ENCODE results near the gene CREB5.

The CREB5 gene

GRCh38 chr7:28802450-28802849 is 390.1 kb downstream of the CREB5 start:
- TF ChIP-seq, protein P1, sequence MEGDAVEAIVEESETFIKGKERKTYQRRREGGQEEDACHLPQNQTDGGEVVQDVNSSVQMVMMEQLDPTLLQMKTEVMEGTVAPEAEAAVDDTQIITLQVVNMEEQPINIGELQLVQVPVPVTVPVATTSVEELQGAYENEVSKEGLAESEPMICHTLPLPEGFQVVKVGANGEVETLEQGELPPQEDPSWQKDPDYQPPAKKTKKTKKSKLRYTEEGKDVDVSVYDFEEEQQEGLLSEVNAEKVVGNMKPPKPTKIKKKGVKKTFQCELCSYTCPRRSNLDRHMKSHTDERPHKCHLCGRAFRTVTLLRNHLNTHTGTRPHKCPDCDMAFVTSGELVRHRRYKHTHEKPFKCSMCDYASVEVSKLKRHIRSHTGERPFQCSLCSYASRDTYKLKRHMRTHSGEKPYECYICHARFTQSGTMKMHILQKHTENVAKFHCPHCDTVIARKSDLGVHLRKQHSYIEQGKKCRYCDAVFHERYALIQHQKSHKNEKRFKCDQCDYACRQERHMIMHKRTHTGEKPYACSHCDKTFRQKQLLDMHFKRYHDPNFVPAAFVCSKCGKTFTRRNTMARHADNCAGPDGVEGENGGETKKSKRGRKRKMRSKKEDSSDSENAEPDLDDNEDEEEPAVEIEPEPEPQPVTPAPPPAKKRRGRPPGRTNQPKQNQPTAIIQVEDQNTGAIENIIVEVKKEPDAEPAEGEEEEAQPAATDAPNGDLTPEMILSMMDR (IDR thresholded peaks at IDR 0.05; ENCODE audit: low read depth, low read length), result no peak
- DNase-seq (ENCODE audit: low read depth in 2 of 2), result peak in 1 of 2 donors; percentile 62

DNA sequence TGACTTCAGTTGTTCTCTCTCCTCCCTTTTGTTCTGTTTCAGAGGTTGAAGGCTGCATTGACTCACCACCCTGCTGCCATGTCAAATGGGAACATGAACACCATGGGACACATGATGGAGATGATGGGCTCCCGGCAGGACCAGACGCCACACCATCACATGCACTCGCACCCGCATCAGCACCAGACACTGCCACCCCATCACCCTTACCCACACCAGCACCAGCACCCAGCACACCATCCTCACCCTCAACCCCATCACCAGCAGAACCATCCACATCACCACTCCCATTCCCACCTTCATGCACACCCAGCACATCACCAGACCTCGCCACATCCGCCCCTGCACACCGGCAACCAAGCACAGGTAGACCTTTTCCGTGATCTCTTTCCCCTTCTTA is 391.8 kb downstream of the CREB5 start:
- no peak for DNase-seq (ENCODE audit: low read depth in 2 of 2)
- TF ChIP-seq, protein P1 (IDR thresholded peaks at IDR 0.05; ENCODE audit: low read depth, low read length), result no peak

More at GRCh38 chr7:28802450-28802849, 390.1 kb downstream of the CREB5 start:
- no peak overlapping the region for H3K4me3 ChIP-seq (replicated peaks in 1 of 2; ENCODE audit: low read depth in 2 of 2, low read length in 2 of 2)

GRCh38 chr7:28804990-28805389 is 392.7 kb downstream of the CREB5 start:
- TF ChIP-seq, protein P1 (IDR thresholded peaks at IDR 0.05; ENCODE audit: low read depth, low read length), result no peak
- DNase-seq (ENCODE audit: low read depth in 2 of 2), result peak; percentile 58 to 89

More for the DNA sequence above, 391.8 kb downstream of the CREB5 start:
- no peak overlapping the region for H3K4me3 ChIP-seq (replicated peaks in 1 of 2; ENCODE audit: low read depth in 2 of 2, low read length in 2 of 2)

DNA sequence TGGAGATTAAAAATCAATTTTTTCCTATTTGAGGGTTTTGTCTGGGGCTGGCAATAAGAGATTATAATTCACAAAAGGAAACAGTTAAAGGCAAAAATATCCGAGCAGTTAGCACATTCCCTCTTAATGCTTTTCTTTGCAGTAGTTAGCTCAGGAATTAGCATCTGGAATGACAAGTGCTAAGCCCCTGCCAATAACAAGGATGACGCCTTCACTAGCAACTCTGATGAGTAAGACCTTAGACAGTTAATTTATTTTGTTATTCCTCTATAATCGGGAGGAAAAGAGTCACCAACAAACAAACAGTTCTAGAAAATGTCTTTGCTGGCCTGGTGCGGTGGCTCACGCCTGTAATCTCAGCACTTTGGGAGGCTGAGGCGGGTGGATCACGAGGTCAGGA is 394.5 kb downstream of the CREB5 start:
- H3K4me3 ChIP-seq (replicated peaks in 1 of 2; ENCODE audit: low read depth in 2 of 2, low read length in 2 of 2), result no peak overlapping the region
- DNase-seq (ENCODE audit: low read depth in 2 of 2), result peak in 1 of 2 donors; percentile 53
- TF ChIP-seq, protein P1 (IDR thresholded peaks at IDR 0.05; ENCODE audit: low read depth, low read length), result no peak

More at GRCh38 chr7:28804990-28805389, 392.7 kb downstream of the CREB5 start:
- no peak overlapping the region for H3K4me3 ChIP-seq (replicated peaks in 1 of 2; ENCODE audit: low read depth in 2 of 2, low read length in 2 of 2)

- DNase-seq (ENCODE audit: low read depth in 2 of 2), result no peak
- TF ChIP-seq, protein P1 (IDR thresholded peaks at IDR 0.05; ENCODE audit: low read depth, low read length), result no peak
- no peak overlapping the region for H3K4me3 ChIP-seq (replicated peaks in 1 of 2; ENCODE audit: low read depth in 2 of 2, low read length in 2 of 2)
Observed at GRCh38 chr7:28807396-28807994, 395.2 kb downstream of the CREB5 start.

- no peak for DNase-seq (ENCODE audit: low read depth in 2 of 2)
- TF ChIP-seq, protein P1 (IDR thresholded peaks at IDR 0.05; ENCODE audit: low read depth, low read length), result no peak
- no peak overlapping the region for H3K4me3 ChIP-seq (replicated peaks in 1 of 2; ENCODE audit: low read depth in 2 of 2, low read length in 2 of 2)
Observed at GRCh38 chr7:28808796-28809533, 396.6 kb downstream of the CREB5 start.
